ENCODE results near the gene CCNL1.
A peak's percentile ranks its signal among the peaks of the same experiment; 100 is the strongest.
"Not testable (repeated sequence)": the region's sequence is repeated elsewhere in the genome, so short reads cannot be mapped to it uniquely, and the experiment has no call there.

CCNL1 gene

GRCh38 chr3:157121522-157121921 is 38.4 kb downstream of the CCNL1 start:
- no peak for DNase-seq

- no peak for DNase-seq
Measured at GRCh38 chr3:157120071-157120892, 39.7 kb downstream of the CCNL1 start.

- DNase-seq: peak; percentile 73
Measured at GRCh38 chr3:157119369-157119951, 40.5 kb downstream of the CCNL1 start.

GRCh38 chr3:157117875-157118654 is 41.9 kb downstream of the CCNL1 start:
- no peak for DNase-seq

GRCh38 chr3:157117206-157117605 is 42.7 kb downstream of the CCNL1 start:
- no peak for DNase-seq

- DNase-seq: no peak
Measured at GRCh38 chr3:157116017-157116416, 43.9 kb downstream of the CCNL1 start.

- no peak for DNase-seq
Measured at GRCh38 chr3:157115069-157116006, 44.6 kb downstream of the CCNL1 start.

- no peak for DNase-seq
Measured at GRCh38 chr3:157113832-157114505, 46.0 kb downstream of the CCNL1 start.

GRCh38 chr3:157112536-157112935 is 47.4 kb downstream of the CCNL1 start:
- no peak for DNase-seq

GRCh38 chr3:157111518-157111917 is 48.4 kb downstream of the CCNL1 start:
- no peak for DNase-seq

GRCh38 chr3:157110761-157111278 is 49.1 kb downstream of the CCNL1 start:
- DNase-seq: no peak

- DNase-seq: no peak
Measured at GRCh38 chr3:157109267-157110141, 50.4 kb downstream of the CCNL1 start.

GRCh38 chr3:157107644-157108133 is 52.3 kb downstream of the CCNL1 start:
- DNase-seq: no peak

- DNase-seq: no peak
Measured at GRCh38 chr3:157107037-157107436, 52.9 kb downstream of the CCNL1 start.

- DNase-seq: peak; percentile 49
Measured at GRCh38 chr3:157104928-157105652, 54.9 kb downstream of the CCNL1 start.

GRCh38 chr3:157104521-157104920 is 55.4 kb downstream of the CCNL1 start:
- DNase-seq: no peak

- DNase-seq: no peak
Measured at GRCh38 chr3:157103860-157104259, 56.1 kb downstream of the CCNL1 start.

- DNase-seq: no peak
Measured at GRCh38 chr3:157103280-157103679, 56.7 kb downstream of the CCNL1 start.

- DNase-seq: not testable (repeated sequence)
Measured at GRCh38 chr3:157102595-157102994, 57.4 kb downstream of the CCNL1 start.

GRCh38 chr3:157102098-157102497 is 57.8 kb downstream of the CCNL1 start:
- no peak for DNase-seq
